AG20443 (cell line): ENCODE data around the gene RANBP6.

ENCODE experiments used
- DNase-seq: peaks from one replicate; pipeline ENCODE4 v3.0.0; 2012; ENCODE audit warnings: low spot score, mixed read lengths

RANBP6 gene

DNA sequence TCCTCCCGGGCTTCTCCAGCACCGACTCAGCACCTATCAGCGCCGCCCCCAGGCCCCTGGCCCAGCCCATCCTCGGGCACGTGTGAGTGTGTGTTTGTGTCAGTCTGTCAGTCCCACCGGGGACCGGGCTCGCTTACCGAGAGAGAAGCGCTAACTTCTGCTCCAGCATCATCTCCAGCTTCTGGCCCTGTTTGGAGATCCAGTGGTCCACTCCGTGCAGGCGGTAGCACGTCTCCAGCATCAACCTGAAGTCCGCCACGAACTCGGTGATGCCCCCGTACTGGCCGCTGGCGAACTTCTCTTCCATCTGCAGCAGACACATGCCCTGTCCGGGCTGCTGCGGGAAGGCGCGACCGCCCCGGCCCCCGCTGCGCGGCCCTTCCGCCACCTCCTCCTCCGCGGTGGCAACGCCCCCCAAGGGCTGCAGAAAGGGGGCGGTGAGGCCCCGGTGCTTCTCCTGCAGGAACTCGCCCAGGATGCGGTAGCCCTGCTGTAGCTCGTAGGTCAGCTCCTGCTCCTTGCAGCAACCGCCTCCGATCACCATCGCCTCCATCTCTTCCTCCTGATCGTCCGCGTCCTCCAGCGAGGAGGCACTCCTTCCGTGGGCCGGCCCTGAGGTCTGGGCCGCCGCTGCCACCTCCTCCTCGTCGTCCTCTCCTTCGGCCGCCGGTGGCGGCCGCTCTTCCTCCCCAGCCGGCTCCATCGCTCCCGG lies 8.2 kb downstream of the RANBP6 start:
- DNase-seq, result peak; percentile 30

- peak; percentile 88 for DNase-seq
Measured at GRCh38 chr9:6006749-6007057, 8.7 kb downstream of the RANBP6 start.

DNA sequence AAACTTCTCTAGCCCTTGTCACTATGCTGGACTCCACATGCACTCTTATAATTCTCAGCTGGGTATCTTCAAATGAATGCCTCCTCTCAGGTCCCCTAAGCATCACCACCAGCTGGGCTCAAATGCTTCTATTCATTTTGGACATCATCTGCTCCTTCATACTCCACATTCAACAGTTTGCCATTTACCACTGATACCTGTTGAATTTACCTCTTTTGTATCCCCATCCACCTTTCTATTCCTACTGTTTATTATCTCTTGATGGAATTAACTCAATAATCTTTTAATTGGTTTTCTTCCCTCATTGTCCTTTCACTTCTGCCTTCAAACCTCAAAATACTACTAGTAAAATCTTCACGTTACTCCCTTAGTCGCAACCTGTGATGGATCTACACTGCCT lies 14.5 kb downstream of the RANBP6 start:
- no peak for DNase-seq

DNA sequence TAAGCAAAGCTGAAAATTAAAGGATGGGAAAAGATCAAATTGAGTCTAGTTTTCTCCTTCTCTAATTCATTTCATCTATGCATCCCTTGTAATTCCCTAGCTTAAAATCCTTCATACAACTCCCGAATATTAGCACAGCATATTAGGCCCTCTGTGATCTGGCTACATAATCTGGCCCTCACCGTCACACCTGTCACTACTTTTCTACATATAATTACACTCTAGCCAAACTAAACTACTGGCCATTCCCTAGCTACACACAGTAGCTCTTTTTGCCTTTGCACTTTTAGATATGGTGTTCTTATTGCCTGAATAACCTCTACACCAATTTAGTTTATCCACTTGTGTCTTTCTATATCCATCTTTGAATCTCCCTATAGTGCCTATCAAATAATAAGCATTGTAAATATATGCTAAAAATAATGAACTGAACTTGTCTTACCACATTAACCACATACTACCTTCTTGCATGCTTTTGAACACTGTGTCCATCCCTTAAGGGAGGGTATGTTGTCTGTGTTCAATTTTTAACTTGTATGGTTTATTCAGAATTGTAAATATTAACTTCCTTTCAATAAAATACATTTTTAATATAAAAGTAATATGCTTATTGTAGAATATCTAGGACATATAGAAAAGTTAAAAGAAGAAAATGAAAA lies 15.9 kb downstream of the RANBP6 start:
- DNase-seq, result no peak

GRCh38 chr9:5994493-5994892 lies 20.9 kb downstream of the RANBP6 start:
- no peak for DNase-seq

DNA sequence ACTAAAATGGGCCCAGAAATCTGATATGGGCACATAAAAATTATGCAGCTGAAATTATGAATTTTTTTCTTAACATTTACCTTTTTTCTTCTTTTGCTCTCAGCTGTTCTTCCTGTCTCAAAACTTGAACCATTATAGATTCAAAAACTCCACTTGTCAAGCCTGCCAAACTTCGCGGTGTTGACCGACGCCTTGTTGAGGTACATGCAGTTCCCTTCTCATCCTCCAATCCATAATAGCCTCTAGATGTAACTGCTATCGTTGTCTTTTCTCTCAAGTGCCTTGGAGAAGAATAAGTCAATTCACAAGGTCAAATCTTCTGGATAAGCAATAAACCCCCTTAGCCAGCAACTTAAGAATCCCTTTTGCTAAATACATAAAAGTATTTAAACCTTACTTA lies 27.2 kb downstream of the RANBP6 start:
- DNase-seq, result no peak

- no peak for DNase-seq
Measured at GRCh38 chr9:5983042-5983441, 32.4 kb downstream of the RANBP6 start.

- no peak for DNase-seq
Measured at GRCh38 chr9:5982317-5982716, 33.1 kb downstream of the RANBP6 start.

DNA sequence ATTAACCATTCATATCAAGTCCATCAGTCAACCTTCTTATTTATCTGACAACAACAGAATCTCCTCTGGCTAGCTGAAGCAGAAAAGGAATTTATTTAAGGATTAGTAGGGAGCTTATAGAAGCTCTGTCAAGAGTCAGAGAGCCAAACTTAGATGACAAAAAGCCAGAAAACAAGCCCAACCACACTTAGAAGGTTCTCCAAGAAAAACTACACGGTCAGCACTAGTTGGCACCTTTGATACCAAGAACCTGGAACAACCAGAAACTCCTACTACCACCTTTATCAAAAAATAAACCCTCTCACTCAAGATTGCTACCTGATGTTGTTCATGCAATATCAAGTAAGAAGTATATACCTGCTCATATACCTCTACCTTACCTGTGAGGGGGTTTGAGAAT lies 36.9 kb downstream of the RANBP6 start:
- no peak for DNase-seq

- no peak for DNase-seq
Measured at GRCh38 chr9:5976674-5977397, 38.6 kb downstream of the RANBP6 start.

DNA sequence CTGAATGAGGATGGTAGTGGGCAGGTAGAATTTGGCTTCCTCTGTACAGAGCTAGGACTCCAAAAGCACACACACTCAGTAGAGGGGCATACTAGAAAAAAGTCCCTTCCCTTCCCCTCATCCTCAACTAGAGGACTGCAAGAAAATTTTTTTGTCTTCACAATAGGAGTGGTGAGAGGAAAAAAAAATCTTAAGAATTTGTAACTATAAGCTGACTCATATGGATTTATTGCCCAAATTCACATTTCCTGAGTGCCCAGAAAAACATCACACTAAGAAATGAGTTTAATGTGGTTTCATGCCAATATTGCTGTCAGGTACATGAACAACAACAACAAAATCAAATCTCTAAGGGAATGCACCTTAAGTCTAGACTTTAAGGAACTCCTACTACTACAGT lies 43.7 kb downstream of the RANBP6 start:
- peak; percentile 30 for DNase-seq
